ENCODE measurements around the gene BRD9.

BRD9 gene

DNA sequence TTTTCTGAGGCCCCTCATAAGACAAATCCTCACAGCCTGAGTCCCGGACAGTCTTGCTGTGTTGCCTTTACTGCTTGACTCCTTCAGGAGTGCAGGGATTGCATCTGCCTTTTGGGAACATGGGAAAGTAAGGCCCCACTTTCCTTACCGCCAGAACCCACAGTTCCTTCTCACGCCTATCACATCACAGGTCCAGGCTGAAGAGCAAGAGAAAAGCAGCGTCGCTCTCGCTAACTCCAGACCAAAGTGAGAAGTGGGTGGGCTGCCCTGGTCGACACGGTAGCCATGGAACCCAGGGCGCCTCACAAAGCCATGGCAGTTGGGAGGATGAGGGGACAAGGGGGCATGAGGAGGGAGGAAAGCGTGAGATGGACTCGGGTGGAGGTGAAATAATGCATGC, 33.9 kb downstream of the BRD9 start:
- Histone ChIP-seq H3K4me1 (ENCODE audit: control insufficient read depth, insufficient read depth, low read length) (no peaks in the 10 kb centered on the region), H3K9me3 (ENCODE audit: control insufficient read depth, insufficient read depth, low read depth, low read length) (no peaks in the 10 kb centered on the region), H3K4me3 (ENCODE audit: low read depth, low read length) (no peak overlapping the region), H3K27ac (ENCODE audit: extremely low read depth, low read depth, low read length) (no peak overlapping the region), H3K36me3 (ENCODE audit: control insufficient read depth in 2 of 2, insufficient read depth in 1 of 2, low read length in 2 of 2) (peaks cover 0 to 24% of the 10 kb centered on the region in 2 experiments; a peak in 2 of 3 replicates)
- POLR2A ChIA-PET = no interaction called here
- TF ChIP-seq ZNF473 (tag by site-specific recombination; IDR thresholded peaks at IDR 0.05) (no peak), ZNF48 (tag by site-specific recombination; IDR thresholded peaks at IDR 0.05) (no peak), ZNF530 (tag by site-specific recombination; IDR thresholded peaks at IDR 0.05; ENCODE audit: low read depth) (no peak), ZNF404 (tag by site-specific recombination; IDR thresholded peaks at IDR 0.05) (no peak), ZNF223 (tag by site-specific recombination; IDR thresholded peaks at IDR 0.05) (no peak), ZNF366 (tag by site-specific recombination; conservative IDR thresholded peaks at IDR 0.05) (no peak), ZSCAN16 (tag by site-specific recombination; IDR thresholded peaks at IDR 0.05) (no peak), ZNF654 (tag by site-specific recombination; IDR thresholded peaks at IDR 0.05; ENCODE audit: low read depth) (no peak)
- TF ChIP-seq, protein P1, sequence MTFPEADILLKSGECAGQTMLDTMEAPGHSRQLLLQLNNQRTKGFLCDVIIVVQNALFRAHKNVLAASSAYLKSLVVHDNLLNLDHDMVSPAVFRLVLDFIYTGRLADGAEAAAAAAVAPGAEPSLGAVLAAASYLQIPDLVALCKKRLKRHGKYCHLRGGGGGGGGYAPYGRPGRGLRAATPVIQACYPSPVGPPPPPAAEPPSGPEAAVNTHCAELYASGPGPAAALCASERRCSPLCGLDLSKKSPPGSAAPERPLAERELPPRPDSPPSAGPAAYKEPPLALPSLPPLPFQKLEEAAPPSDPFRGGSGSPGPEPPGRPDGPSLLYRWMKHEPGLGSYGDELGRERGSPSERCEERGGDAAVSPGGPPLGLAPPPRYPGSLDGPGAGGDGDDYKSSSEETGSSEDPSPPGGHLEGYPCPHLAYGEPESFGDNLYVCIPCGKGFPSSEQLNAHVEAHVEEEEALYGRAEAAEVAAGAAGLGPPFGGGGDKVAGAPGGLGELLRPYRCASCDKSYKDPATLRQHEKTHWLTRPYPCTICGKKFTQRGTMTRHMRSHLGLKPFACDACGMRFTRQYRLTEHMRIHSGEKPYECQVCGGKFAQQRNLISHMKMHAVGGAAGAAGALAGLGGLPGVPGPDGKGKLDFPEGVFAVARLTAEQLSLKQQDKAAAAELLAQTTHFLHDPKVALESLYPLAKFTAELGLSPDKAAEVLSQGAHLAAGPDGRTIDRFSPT (tag by site-specific recombination; IDR thresholded peaks at IDR 0.05) = no peak
- CTCF ChIA-PET = no interaction called here

- H3K36me3 ChIP-seq (ENCODE audit: control insufficient read depth in 2 of 2, insufficient read depth in 1 of 2, low read length in 2 of 2) = peaks cover 0 to 8% of the 10 kb centered on the region in 2 experiments; a peak in 2 of 3 replicates
- no peak overlapping the region for H3K27ac ChIP-seq (ENCODE audit: extremely low read depth, low read depth, low read length)
- no peak overlapping the region for H3K4me3 ChIP-seq (ENCODE audit: low read depth, low read length)
- POLR2A ChIA-PET = no interaction called here
- CTCF ChIA-PET = no interaction called here
- H3K4me1 ChIP-seq (ENCODE audit: control insufficient read depth, insufficient read depth, low read length) = no peaks in the 10 kb centered on the region
- no peaks in the 10 kb centered on the region for H3K9me3 ChIP-seq (ENCODE audit: control insufficient read depth, insufficient read depth, low read depth, low read length)
- TF ChIP-seq ZNF704 (tag by site-specific recombination; IDR thresholded peaks at IDR 0.05) (no peak), ZNF223 (tag by site-specific recombination; IDR thresholded peaks at IDR 0.05) (no peak), ZNF501 (tag by site-specific recombination; IDR thresholded peaks at IDR 0.05) (no peak; the same call in 1 of the 2 replicates), KLF9 (tag by site-specific recombination; IDR thresholded peaks at IDR 0.05; ENCODE audit: low read depth) (0 out of 2 replicates have a peak, but pooled peaks have one; percentile 12), GLI4 (tag by site-specific recombination; IDR thresholded peaks at IDR 0.05) (no peak; the same call in none of the 2 replicates), KLF10 (tag by site-specific recombination; IDR thresholded peaks at IDR 0.05) (no peak), ZNF571 (tag by site-specific recombination; IDR thresholded peaks at IDR 0.05) (0 out of 2 replicates have a peak, but pooled peaks have one; percentile 6), YY2 (tag by site-specific recombination; IDR thresholded peaks at IDR 0.05) (no peak), ZNF549 (tag by site-specific recombination; IDR thresholded peaks at IDR 0.05) (no peak), ZNF660 (tag by site-specific recombination; IDR thresholded peaks at IDR 0.05) (no peak), ZNF521 (tag by site-specific recombination; IDR thresholded peaks at IDR 0.05) (no peak), ZNF777 (tag by site-specific recombination; IDR thresholded peaks at IDR 0.05; ENCODE audit: borderline replicate concordance) (no peak), WT1 (tag by site-specific recombination; IDR thresholded peaks at IDR 0.05) (no peak), ZNF221 (tag by site-specific recombination; IDR thresholded peaks at IDR 0.05; ENCODE audit: borderline replicate concordance) (no peak)
- TF ChIP-seq, protein P2, sequence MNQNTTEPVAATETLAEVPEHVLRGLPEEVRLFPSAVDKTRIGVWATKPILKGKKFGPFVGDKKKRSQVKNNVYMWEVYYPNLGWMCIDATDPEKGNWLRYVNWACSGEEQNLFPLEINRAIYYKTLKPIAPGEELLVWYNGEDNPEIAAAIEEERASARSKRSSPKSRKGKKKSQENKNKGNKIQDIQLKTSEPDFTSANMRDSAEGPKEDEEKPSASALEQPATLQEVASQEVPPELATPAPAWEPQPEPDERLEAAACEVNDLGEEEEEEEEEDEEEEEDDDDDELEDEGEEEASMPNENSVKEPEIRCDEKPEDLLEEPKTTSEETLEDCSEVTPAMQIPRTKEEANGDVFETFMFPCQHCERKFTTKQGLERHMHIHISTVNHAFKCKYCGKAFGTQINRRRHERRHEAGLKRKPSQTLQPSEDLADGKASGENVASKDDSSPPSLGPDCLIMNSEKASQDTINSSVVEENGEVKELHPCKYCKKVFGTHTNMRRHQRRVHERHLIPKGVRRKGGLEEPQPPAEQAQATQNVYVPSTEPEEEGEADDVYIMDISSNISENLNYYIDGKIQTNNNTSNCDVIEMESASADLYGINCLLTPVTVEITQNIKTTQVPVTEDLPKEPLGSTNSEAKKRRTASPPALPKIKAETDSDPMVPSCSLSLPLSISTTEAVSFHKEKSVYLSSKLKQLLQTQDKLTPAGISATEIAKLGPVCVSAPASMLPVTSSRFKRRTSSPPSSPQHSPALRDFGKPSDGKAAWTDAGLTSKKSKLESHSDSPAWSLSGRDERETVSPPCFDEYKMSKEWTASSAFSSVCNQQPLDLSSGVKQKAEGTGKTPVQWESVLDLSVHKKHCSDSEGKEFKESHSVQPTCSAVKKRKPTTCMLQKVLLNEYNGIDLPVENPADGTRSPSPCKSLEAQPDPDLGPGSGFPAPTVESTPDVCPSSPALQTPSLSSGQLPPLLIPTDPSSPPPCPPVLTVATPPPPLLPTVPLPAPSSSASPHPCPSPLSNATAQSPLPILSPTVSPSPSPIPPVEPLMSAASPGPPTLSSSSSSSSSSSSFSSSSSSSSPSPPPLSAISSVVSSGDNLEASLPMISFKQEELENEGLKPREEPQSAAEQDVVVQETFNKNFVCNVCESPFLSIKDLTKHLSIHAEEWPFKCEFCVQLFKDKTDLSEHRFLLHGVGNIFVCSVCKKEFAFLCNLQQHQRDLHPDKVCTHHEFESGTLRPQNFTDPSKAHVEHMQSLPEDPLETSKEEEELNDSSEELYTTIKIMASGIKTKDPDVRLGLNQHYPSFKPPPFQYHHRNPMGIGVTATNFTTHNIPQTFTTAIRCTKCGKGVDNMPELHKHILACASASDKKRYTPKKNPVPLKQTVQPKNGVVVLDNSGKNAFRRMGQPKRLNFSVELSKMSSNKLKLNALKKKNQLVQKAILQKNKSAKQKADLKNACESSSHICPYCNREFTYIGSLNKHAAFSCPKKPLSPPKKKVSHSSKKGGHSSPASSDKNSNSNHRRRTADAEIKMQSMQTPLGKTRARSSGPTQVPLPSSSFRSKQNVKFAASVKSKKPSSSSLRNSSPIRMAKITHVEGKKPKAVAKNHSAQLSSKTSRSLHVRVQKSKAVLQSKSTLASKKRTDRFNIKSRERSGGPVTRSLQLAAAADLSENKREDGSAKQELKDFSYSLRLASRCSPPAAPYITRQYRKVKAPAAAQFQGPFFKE (tag by site-specific recombination; IDR thresholded peaks at IDR 0.05; ENCODE audit: borderline replicate concordance) = 0 out of 2 replicates have a peak, but pooled peaks have one; percentile 25
- TF ChIP-seq, protein P3, sequence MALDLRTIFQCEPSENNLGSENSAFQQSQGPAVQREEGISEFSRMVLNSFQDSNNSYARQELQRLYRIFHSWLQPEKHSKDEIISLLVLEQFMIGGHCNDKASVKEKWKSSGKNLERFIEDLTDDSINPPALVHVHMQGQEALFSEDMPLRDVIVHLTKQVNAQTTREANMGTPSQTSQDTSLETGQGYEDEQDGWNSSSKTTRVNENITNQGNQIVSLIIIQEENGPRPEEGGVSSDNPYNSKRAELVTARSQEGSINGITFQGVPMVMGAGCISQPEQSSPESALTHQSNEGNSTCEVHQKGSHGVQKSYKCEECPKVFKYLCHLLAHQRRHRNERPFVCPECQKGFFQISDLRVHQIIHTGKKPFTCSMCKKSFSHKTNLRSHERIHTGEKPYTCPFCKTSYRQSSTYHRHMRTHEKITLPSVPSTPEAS (tag by site-specific recombination; IDR thresholded peaks at IDR 0.05) = peak; percentile 74
Observed at GRCh38 chr5:856531-857425, 35.8 kb downstream of the BRD9 start.
